HG03095 (cell line): Measurements from ENCODE around the gene NLRP10.
A peak's percentile ranks its signal among the peaks of the same experiment; 100 is the strongest.
"Not testable (repeated sequence)": the region's sequence is repeated elsewhere in the genome, so short reads cannot be mapped to it uniquely, and the experiment has no call there.

Source experiments
- ATAC-seq: cut with Tn5 transposase; IDR thresholded peaks from one replicate; pipeline ENCODE4 v1.9.1; 2021; ENCODE audit warnings: moderate library complexity; ENCODE audit not compliant: unreplicated experiment

NLRP10 gene

GRCh38 chr11:7965386-7965785 is at the start of gene NLRP10:
NLRP10 (minus strand) TSS chr11:7965447; CDS start chr11:7963495, 1,952 bp downstream.
- no peak for ATAC-seq

- ATAC-seq = no peak
Observed at GRCh38 chr11:8013833-8014232, 48.6 kb upstream of the NLRP10 start.

GRCh38 chr11:8011981-8012444 is 46.8 kb upstream of the NLRP10 start:
- ATAC-seq = no peak

- no peak for ATAC-seq
Observed at GRCh38 chr11:8011371-8011770, 46.1 kb upstream of the NLRP10 start.

GRCh38 chr11:8009856-8010255 is 44.6 kb upstream of the NLRP10 start:
- ATAC-seq = no peak

GRCh38 chr11:8008212-8008611 is 43.0 kb upstream of the NLRP10 start:
- no peak for ATAC-seq

GRCh38 chr11:8006349-8006977 is 41.2 kb upstream of the NLRP10 start:
- peak; percentile 70 for ATAC-seq

- no peak for ATAC-seq
Observed at GRCh38 chr11:8005556-8005955, 40.3 kb upstream of the NLRP10 start.

- ATAC-seq = no peak
Observed at GRCh38 chr11:8004008-8004407, 38.8 kb upstream of the NLRP10 start.

- no peak for ATAC-seq
Observed at GRCh38 chr11:8003187-8003586, 37.9 kb upstream of the NLRP10 start.

GRCh38 chr11:8002676-8003075 is 37.4 kb upstream of the NLRP10 start:
- no peak for ATAC-seq

GRCh38 chr11:8000390-8000789 is 35.1 kb upstream of the NLRP10 start:
- ATAC-seq = no peak

- ATAC-seq = no peak
Observed at GRCh38 chr11:7999795-8000194, 34.5 kb upstream of the NLRP10 start.

- ATAC-seq = no peak
Observed at GRCh38 chr11:7994581-7995278, 29.5 kb upstream of the NLRP10 start.

GRCh38 chr11:7987560-7987883 is 22.3 kb upstream of the NLRP10 start:
- not testable (repeated sequence) for ATAC-seq

GRCh38 chr11:7986768-7987559 is 21.7 kb upstream of the NLRP10 start, which contains the start of gene EIF3F:
EIF3F (plus strand) TSS chr11:7987337; CDS start chr11:7987353, 16 bp downstream.
- peak; percentile 96 for ATAC-seq

- no peak for ATAC-seq
Observed at GRCh38 chr11:7983832-7984590, 18.8 kb upstream of the NLRP10 start.

- ATAC-seq = no peak
Observed at GRCh38 chr11:7982582-7983119, 17.4 kb upstream of the NLRP10 start.

GRCh38 chr11:7981619-7982157 is 16.4 kb upstream of the NLRP10 start:
- ATAC-seq = no peak

- ATAC-seq = no peak
Observed at GRCh38 chr11:7977232-7977917, 12.1 kb upstream of the NLRP10 start.
